GM12891 (cell line): Measurements from ENCODE around the gene RBM27.

Experiments used
- POLR2A ChIP-seq: IDR thresholded peaks from 2 replicates; pipeline ENCODE4 v1.6.1; 2011; ENCODE audit warnings: low read depth, low read length, control low read depth
- POLR2AphosphoS5 ChIP-seq: IDR thresholded peaks from 2 replicates; pipeline ENCODE4 v1.6.1; 2011; ENCODE audit warnings: low read depth, low read length, control low read depth
- POU2F2 ChIP-seq: IDR thresholded peaks from 2 replicates; pipeline ENCODE4 v1.6.1; 2011; ENCODE audit warnings: low read depth, mild to moderate bottlenecking, control low read depth, low read length, moderate library complexity
- SPI1 ChIP-seq: IDR thresholded peaks from 2 replicates; pipeline ENCODE4 v1.6.1; 2011; ENCODE audit warnings: low read depth, low read length, control low read depth
- TAF1 ChIP-seq: IDR thresholded peaks from 2 replicates; pipeline ENCODE4 v1.6.1; 2011; ENCODE audit warnings: low read depth, low read length, control low read depth

DNA sequence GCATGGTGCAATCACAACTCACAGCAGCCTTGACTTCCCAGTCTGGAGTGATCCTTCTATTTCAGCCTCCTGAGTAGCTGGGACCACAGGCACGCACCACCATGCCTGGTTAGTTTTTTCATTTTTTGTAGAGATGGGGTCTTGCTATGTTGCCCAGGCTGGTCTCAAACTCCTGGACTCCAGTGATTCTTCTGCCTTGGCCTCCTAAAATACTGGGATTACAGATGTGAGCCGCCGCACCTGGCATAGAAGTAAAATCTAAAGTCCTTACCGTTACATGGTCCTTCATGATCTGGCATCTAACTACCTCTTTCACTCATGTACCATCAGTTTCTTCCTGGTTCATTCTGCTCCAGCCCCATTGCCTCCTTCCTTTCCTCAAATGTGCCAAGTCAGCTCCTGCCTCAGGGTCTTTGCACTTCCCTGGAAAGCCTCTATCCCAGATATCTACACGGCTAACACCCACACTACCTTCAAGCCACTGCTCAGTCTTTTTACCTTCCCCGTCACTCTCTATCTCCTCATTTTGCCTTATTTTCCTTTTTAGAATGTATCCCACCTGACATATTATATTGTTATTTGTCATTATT lies 6.9 kb upstream of the RBM27 start:
- TF ChIP-seq POLR2AphosphoS5 (no peak), POLR2A (no peak), POU2F2 (no peak), SPI1 (no peak), TAF1 (no peak)
